ENCODE measurements around the gene HMGCLL1. TPM values are rescaled to one million over a fixed set of nuclear protein-coding genes. Genes with fewer than 3 reads are reported as not detected.

HMGCLL1 gene
- total RNA-seq, 1 donor from 2014 or later = 1.7 TPM

GRCh38 chr6:55449225-55449624 is 129.8 kb downstream of the HMGCLL1 start:
- Histone ChIP-seq H3K4me3 (no peak overlapping the region), H3K9me3 (no peaks in the 10 kb centered on the region), H3K4me1 (no peaks in the 10 kb centered on the region), H3K27ac (no peak overlapping the region), H3K36me3 (no peaks in the 10 kb centered on the region), H3K27me3 (no peaks in the 10 kb centered on the region)
- TF ChIP-seq CTCF (IDR thresholded peaks at IDR 0.05) (no peak), POLR2AphosphoS5 (IDR thresholded peaks at IDR 0.05; ENCODE audit: insufficient read depth in 1 of 2, low read depth in 1 of 2) (no peak), POLR2A (IDR thresholded peaks at IDR 0.05) (no peak)
- DNase-seq (ENCODE audit: extremely low spot score in 2 of 2) = no peak
- intact Hi-C loops (cut with DNase I) = loop anchor here (10.0 kb wide), 1 partner anchor 506 kb away; no protein-coding TSS in a partner anchor

- Histone ChIP-seq H3K4me1 (no peaks in the 10 kb centered on the region), H3K9me3 (no peaks in the 10 kb centered on the region), H3K27ac (no peak overlapping the region), H3K27me3 (no peaks in the 10 kb centered on the region), H3K4me3 (no peak overlapping the region), H3K36me3 (no peaks in the 10 kb centered on the region)
- intact Hi-C loops (cut with DNase I) = loop anchor here (10.0 kb wide), 1 partner anchor 506 kb away; no protein-coding TSS in a partner anchor
- DNase-seq (ENCODE audit: extremely low spot score in 2 of 2) = no peak
- no peak for TF ChIP-seq CTCF (IDR thresholded peaks at IDR 0.05)
- TF ChIP-seq POLR2A (IDR thresholded peaks at IDR 0.05) = no peak
- no peak for TF ChIP-seq POLR2AphosphoS5 (IDR thresholded peaks at IDR 0.05; ENCODE audit: insufficient read depth in 1 of 2, low read depth in 1 of 2)
These were observed 130.5 kb downstream of the HMGCLL1 start for GRCh38 chr6:55448451-55448850.

- H3K4me3 ChIP-seq = no peak overlapping the region
- intact Hi-C loops (cut with DNase I) = loop anchor here (10.0 kb wide), 1 partner anchor 507 kb away; no protein-coding TSS in a partner anchor
- no peak overlapping the region for H3K27ac ChIP-seq
- H3K27me3 ChIP-seq = no peaks in the 10 kb centered on the region
- no peak for DNase-seq (ENCODE audit: extremely low spot score in 2 of 2)
- H3K36me3 ChIP-seq = no peaks in the 10 kb centered on the region
- no peaks in the 10 kb centered on the region for H3K9me3 ChIP-seq
- H3K4me1 ChIP-seq = no peaks in the 10 kb centered on the region
- TF ChIP-seq CTCF (IDR thresholded peaks at IDR 0.05) (no peak), POLR2AphosphoS5 (IDR thresholded peaks at IDR 0.05; ENCODE audit: insufficient read depth in 1 of 2, low read depth in 1 of 2) (no peak), POLR2A (IDR thresholded peaks at IDR 0.05) (no peak)
These were observed 131.1 kb downstream of the HMGCLL1 start for GRCh38 chr6:55447891-55448290.

GRCh38 chr6:55445648-55446204 is 133.3 kb downstream of the HMGCLL1 start:
- no peak for DNase-seq (ENCODE audit: extremely low spot score in 2 of 2)
- Histone ChIP-seq H3K27ac (no peak overlapping the region), H3K27me3 (no peaks in the 10 kb centered on the region), H3K4me1 (no peaks in the 10 kb centered on the region), H3K36me3 (no peaks in the 10 kb centered on the region), H3K4me3 (no peak overlapping the region), H3K9me3 (no peaks in the 10 kb centered on the region)
- intact Hi-C loops (cut with DNase I) = loop anchor here (10.0 kb wide), 1 partner anchor 509 kb away; no protein-coding TSS in a partner anchor
- TF ChIP-seq POLR2A (IDR thresholded peaks at IDR 0.05) = no peak
- peak; percentile 11 to 46 (median 44) for TF ChIP-seq CTCF (IDR thresholded peaks at IDR 0.05)

Data from vagina (tissue), 2 donors.